Measurements from ENCODE around the gene HEATR3.

The HEATR3 gene

GRCh38 chr16:50065624-50066481 lies at the start of gene HEATR3:
TSS of gene HEATR3 (plus strand) at chr16:50065970. CDS start at chr16:50066132, 162 bp downstream.
- DNase-seq (ENCODE audit: low read depth, low spot score), result peak; percentile 74

- no peak for DNase-seq (ENCODE audit: low read depth, low spot score)
These were observed 48.2 kb upstream of the HEATR3 start for GRCh38 chr16:50017553-50017952.

GRCh38 chr16:50021544-50021943 lies 44.2 kb upstream of the HEATR3 start:
- no peak for DNase-seq (ENCODE audit: low read depth, low spot score)

- DNase-seq (ENCODE audit: low read depth, low spot score), result no peak
These were observed 42.1 kb upstream of the HEATR3 start for GRCh38 chr16:50023641-50024040.

GRCh38 chr16:50024207-50024606 lies 41.6 kb upstream of the HEATR3 start:
- DNase-seq (ENCODE audit: low read depth, low spot score), result no peak

- peak; percentile 95 for DNase-seq (ENCODE audit: low read depth, low spot score)
These were observed 40.9 kb upstream of the HEATR3 start, which contains the start of gene CNEP1R1 for GRCh38 chr16:50024684-50025536. TSS of gene CNEP1R1 (plus strand) at chr16:50025225. CDS start at chr16:50025316, 91 bp downstream.

GRCh38 chr16:50025537-50025931 lies 40.2 kb upstream of the HEATR3 start:
- no peak for DNase-seq (ENCODE audit: low read depth, low spot score)

GRCh38 chr16:50027829-50028228 lies 37.9 kb upstream of the HEATR3 start:
- DNase-seq (ENCODE audit: low read depth, low spot score), result no peak

- DNase-seq (ENCODE audit: low read depth, low spot score), result no peak
These were observed 30.2 kb upstream of the HEATR3 start for GRCh38 chr16:50035468-50035992.

- no peak for DNase-seq (ENCODE audit: low read depth, low spot score)
These were observed 29.3 kb upstream of the HEATR3 start for GRCh38 chr16:50036426-50036825.

- no peak for DNase-seq (ENCODE audit: low read depth, low spot score)
These were observed 28.0 kb upstream of the HEATR3 start for GRCh38 chr16:50037662-50038220.

- DNase-seq (ENCODE audit: low read depth, low spot score), result no peak
These were observed 27.5 kb upstream of the HEATR3 start for GRCh38 chr16:50038286-50038685.

- DNase-seq (ENCODE audit: low read depth, low spot score), result no peak
These were observed 26.8 kb upstream of the HEATR3 start for GRCh38 chr16:50038756-50039529.

GRCh38 chr16:50040018-50040417 lies 25.8 kb upstream of the HEATR3 start:
- DNase-seq (ENCODE audit: low read depth, low spot score), result no peak

GRCh38 chr16:50040710-50041109 lies 25.1 kb upstream of the HEATR3 start:
- DNase-seq (ENCODE audit: low read depth, low spot score), result no peak

- DNase-seq (ENCODE audit: low read depth, low spot score), result no peak
These were observed 22.4 kb upstream of the HEATR3 start for GRCh38 chr16:50043358-50043757.

- DNase-seq (ENCODE audit: low read depth, low spot score), result no peak
These were observed 20.4 kb upstream of the HEATR3 start for GRCh38 chr16:50045412-50045811.

- DNase-seq (ENCODE audit: low read depth, low spot score), result no peak
These were observed 18.9 kb upstream of the HEATR3 start for GRCh38 chr16:50046853-50047252.

- no peak for DNase-seq (ENCODE audit: low read depth, low spot score)
These were observed 17.9 kb upstream of the HEATR3 start for GRCh38 chr16:50047864-50048263.

GRCh38 chr16:50050802-50051201 lies 15.0 kb upstream of the HEATR3 start:
- DNase-seq (ENCODE audit: low read depth, low spot score), result no peak

- no peak for DNase-seq (ENCODE audit: low read depth, low spot score)
These were observed 9.5 kb upstream of the HEATR3 start for GRCh38 chr16:50056226-50056625.
